Astrocyte (in vitro differentiated cells and primary cell): ENCODE results near the gene ATP5MC2. TPM values are rescaled to one million over a fixed set of nuclear protein-coding genes. Genes with fewer than 3 reads are reported as not detected.

ENCODE experiments used
- DNase-seq: peaks from one replicate; pipeline ENCODE4 v3.0.0-alpha.2; 2010; ENCODE audit warnings: low read depth
- FAIRE-seq: peaks from 2 replicates; lab custom pipeline; 2011; peaks lifted over from hg19 to GRCh38; lab: Jason Lieb, UNC
- H2AFZ ChIP-seq: 2 replicates; pipeline ENCODE4 v1.6.0; 2012; ENCODE audit warnings: low read depth, low read length, inconsistent platforms
- H3K27ac ChIP-seq: 2 replicates; pipeline ENCODE4 v1.5.1; 2011; ENCODE audit warnings: low read depth, low read length, inconsistent platforms
- H3K27me3 ChIP-seq: 2 replicates; pipeline ENCODE4 v1.6.0; 2011; ENCODE audit warnings: low read length, inconsistent platforms; ENCODE audit not compliant: insufficient read depth
- H3K36me3 ChIP-seq: 2 replicates; pipeline ENCODE4 v1.5.1; 2011; ENCODE audit warnings: low read length, inconsistent platforms; ENCODE audit not compliant: insufficient read depth
- H3K4me1 ChIP-seq: 2 replicates; pipeline ENCODE4 v1.5.1; 2011; ENCODE audit warnings: low read length, inconsistent platforms; ENCODE audit not compliant: insufficient read depth
- H3K4me2 ChIP-seq: 2 replicates; pipeline ENCODE4 v1.6.0; 2012; ENCODE audit warnings: low read length, inconsistent platforms
- H3K4me3 ChIP-seq: 2 replicates; pipeline ENCODE4 v1.5.1; 2011; ENCODE audit warnings: low read depth, mild to moderate bottlenecking, low read length, inconsistent platforms; ENCODE audit not compliant: insufficient read depth
- H3K79me2 ChIP-seq: 2 replicates; pipeline ENCODE4 v1.6.0; 2012; ENCODE audit warnings: mild to moderate bottlenecking, low read length, inconsistent platforms; ENCODE audit not compliant: insufficient read depth
- H3K9ac ChIP-seq: 2 replicates; pipeline ENCODE4 v1.6.0; 2012; ENCODE audit warnings: mild to moderate bottlenecking, low read length, inconsistent platforms
- H3K9me3 ChIP-seq: 2 replicates; pipeline ENCODE4 v1.5.1; 2012; ENCODE audit warnings: low read depth, mild to moderate bottlenecking, low read length, inconsistent platforms; ENCODE audit not compliant: insufficient read depth
- H4K20me1 ChIP-seq: 2 replicates; pipeline ENCODE4 v1.6.0; 2012; ENCODE audit warnings: low read length, inconsistent platforms; ENCODE audit not compliant: insufficient read depth
- H3K27ac Mint-ChIP-seq: one replicate; pipeline ENCODE4 v1.8.0; 2021; ENCODE audit warnings: mild to moderate bottlenecking, mixed read lengths; ENCODE audit not compliant: unreplicated experiment
- H3K27me3 Mint-ChIP-seq: one replicate; pipeline ENCODE4 v1.8.0; 2021; ENCODE audit warnings: low read depth, mixed read lengths; ENCODE audit not compliant: unreplicated experiment
- H3K36me3 Mint-ChIP-seq: one replicate; pipeline ENCODE4 v1.8.0; 2021; ENCODE audit warnings: low read depth, mixed read lengths; ENCODE audit not compliant: unreplicated experiment
- H3K4me1 Mint-ChIP-seq: one replicate; pipeline ENCODE4 v1.8.0; 2021; ENCODE audit warnings: low read depth, mixed read lengths; ENCODE audit not compliant: unreplicated experiment
- H3K4me3 Mint-ChIP-seq: one replicate; pipeline ENCODE4 v1.8.0; 2021; ENCODE audit warnings: mild to moderate bottlenecking, moderate library complexity, mixed read lengths; ENCODE audit not compliant: unreplicated experiment
- H3K9me3 Mint-ChIP-seq: one replicate; pipeline ENCODE4 v1.8.0; 2021; ENCODE audit warnings: mild to moderate bottlenecking, mixed read lengths; ENCODE audit not compliant: unreplicated experiment
- CTCF ChIP-seq: IDR thresholded peaks from 2 replicates; pipeline ENCODE4 v1.5.1; 2011; ENCODE audit warnings: low read depth, mild to moderate bottlenecking, inconsistent platforms, low read length, moderate library complexity; ENCODE audit not compliant: insufficient read depth
- EZH2 ChIP-seq: IDR thresholded peaks from 2 replicates; pipeline ENCODE4 v1.6.1; 2012; ENCODE audit warnings: mild to moderate bottlenecking, low read length, inconsistent platforms; ENCODE audit not compliant: insufficient read depth
- total RNA-seq: library from RNA; stranded (reverse); gene quantifications from 2 replicates; pipeline ENCODE4 v1.2.1, GENCODE V29; 2021

ATP5MC2 gene
- total RNA-seq, 1 donor from 2014 or later, result 237 TPM

- Histone ChIP-seq H3K36me3 (no peaks in the 10 kb centered on the region), H4K20me1 (no peaks in the 10 kb centered on the region), H3K27ac (no peak overlapping the region), H3K4me3 (no peak overlapping the region), H3K9ac (peak overlapping the region; percentile 22), H3K27me3 (peaks cover 36% of the 10 kb centered on the region), H3K9me3 (no peaks in the 10 kb centered on the region), H2AFZ (peak overlapping the region; percentile 56), H3K79me2 (no peaks in the 10 kb centered on the region), H3K4me2 (peak overlapping the region; percentile 64), H3K4me1 (peaks cover 12% of the 10 kb centered on the region)
- Mint-ChIP-seq H3K4me1 (no peaks in the 10 kb centered on the region), H3K9me3 (no peaks in the 10 kb centered on the region), H3K27me3 (peaks cover 46% of the 10 kb centered on the region), H3K36me3 (no peaks in the 10 kb centered on the region), H3K4me3 (peak overlapping the region; percentile 57), H3K27ac (no peak overlapping the region)
- TF ChIP-seq EZH2 (no peak), CTCF (no peak)
- FAIRE-seq (no peak), DNase-seq (no peak)
These were observed 18.9 kb upstream of the ATP5MC2 start for GRCh38 chr12:53694756-53695151.

- Histone ChIP-seq H3K4me1 (no peaks in the 10 kb centered on the region), H3K36me3 (no peaks in the 10 kb centered on the region), H2AFZ (no peak overlapping the region), H3K4me2 (no peak overlapping the region), H3K9me3 (no peaks in the 10 kb centered on the region), H3K27me3 (peaks cover 9% of the 10 kb centered on the region), H4K20me1 (no peaks in the 10 kb centered on the region), H3K4me3 (no peak overlapping the region), H3K27ac (no peak overlapping the region), H3K9ac (no peak overlapping the region), H3K79me2 (no peaks in the 10 kb centered on the region)
- Mint-ChIP-seq H3K9me3 (no peaks in the 10 kb centered on the region), H3K27ac (no peak overlapping the region), H3K27me3 (peaks cover 15% of the 10 kb centered on the region), H3K36me3 (no peaks in the 10 kb centered on the region), H3K4me1 (no peaks in the 10 kb centered on the region), H3K4me3 (no peak overlapping the region)
- no peak for DNase-seq
- no peak for TF ChIP-seq CTCF
- no peak for TF ChIP-seq EZH2
- FAIRE-seq, result no peak
These were observed 12.3 kb upstream of the ATP5MC2 start for GRCh38 chr12:53688134-53688533.

GRCh38 chr12:53686436-53686835 is 10.6 kb upstream of the ATP5MC2 start:
- H3K4me3 Mint-ChIP-seq, result no peak overlapping the region
- Histone ChIP-seq H3K27me3 (peaks cover 6% of the 10 kb centered on the region), H3K36me3 (no peaks in the 10 kb centered on the region), H2AFZ (no peak overlapping the region), H3K4me1 (no peaks in the 10 kb centered on the region), H3K27ac (no peak overlapping the region), H3K4me3 (no peak overlapping the region), H4K20me1 (no peaks in the 10 kb centered on the region), H3K9me3 (no peaks in the 10 kb centered on the region), H3K79me2 (no peaks in the 10 kb centered on the region), H3K4me2 (no peak overlapping the region), H3K9ac (no peak overlapping the region)
- H3K9me3 Mint-ChIP-seq, result no peaks in the 10 kb centered on the region
- DNase-seq, result no peak
- H3K27ac Mint-ChIP-seq, result no peak overlapping the region
- no peaks in the 10 kb centered on the region for H3K4me1 Mint-ChIP-seq
- no peak for FAIRE-seq
- TF ChIP-seq CTCF, result no peak
- TF ChIP-seq EZH2, result no peak
- no peaks in the 10 kb centered on the region for H3K36me3 Mint-ChIP-seq
- peaks cover 15% of the 10 kb centered on the region for H3K27me3 Mint-ChIP-seq
